ENCODE measurements around the gene NMT1.

DNA sequence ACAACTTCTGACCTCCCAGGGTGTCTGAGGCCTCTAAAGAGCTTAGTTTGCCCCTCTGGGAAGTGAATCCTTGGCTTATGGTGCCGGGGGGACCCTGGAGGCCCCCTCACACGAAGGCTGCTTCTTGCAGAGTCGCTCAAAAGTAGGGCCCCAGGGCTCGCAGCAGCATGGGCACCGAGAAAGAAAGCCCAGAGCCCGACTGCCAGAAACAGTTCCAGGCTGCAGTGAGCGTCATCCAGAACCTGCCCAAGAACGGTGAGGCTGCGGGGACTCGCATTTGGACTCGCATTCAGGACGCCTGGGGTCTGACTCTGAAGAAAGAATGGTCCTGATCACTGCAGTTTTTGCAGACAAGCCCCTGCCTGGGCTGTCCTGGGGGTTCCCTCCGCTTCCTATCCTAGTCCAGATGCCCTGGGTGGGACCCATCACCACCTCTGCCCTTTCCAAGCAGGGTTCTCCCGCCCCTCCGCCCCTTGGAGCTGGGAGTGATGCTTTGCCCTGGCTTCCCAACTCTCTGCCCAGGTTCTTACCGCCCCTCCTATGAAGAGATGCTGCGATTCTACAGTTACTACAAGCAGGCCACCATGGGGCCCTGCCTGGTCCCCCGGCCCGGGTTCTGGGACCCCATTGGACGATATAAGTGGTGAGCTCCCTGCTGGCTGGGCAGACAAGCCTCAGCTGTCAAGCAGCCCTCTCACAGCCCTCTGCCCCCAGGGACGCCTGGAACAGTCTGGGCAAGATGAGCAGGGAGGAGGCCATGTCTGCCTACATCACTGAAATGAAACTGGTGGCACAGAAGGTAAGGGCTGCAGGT, 75.1 kb downstream of the NMT1 start:
- TF ChIP-seq, protein P1, sequence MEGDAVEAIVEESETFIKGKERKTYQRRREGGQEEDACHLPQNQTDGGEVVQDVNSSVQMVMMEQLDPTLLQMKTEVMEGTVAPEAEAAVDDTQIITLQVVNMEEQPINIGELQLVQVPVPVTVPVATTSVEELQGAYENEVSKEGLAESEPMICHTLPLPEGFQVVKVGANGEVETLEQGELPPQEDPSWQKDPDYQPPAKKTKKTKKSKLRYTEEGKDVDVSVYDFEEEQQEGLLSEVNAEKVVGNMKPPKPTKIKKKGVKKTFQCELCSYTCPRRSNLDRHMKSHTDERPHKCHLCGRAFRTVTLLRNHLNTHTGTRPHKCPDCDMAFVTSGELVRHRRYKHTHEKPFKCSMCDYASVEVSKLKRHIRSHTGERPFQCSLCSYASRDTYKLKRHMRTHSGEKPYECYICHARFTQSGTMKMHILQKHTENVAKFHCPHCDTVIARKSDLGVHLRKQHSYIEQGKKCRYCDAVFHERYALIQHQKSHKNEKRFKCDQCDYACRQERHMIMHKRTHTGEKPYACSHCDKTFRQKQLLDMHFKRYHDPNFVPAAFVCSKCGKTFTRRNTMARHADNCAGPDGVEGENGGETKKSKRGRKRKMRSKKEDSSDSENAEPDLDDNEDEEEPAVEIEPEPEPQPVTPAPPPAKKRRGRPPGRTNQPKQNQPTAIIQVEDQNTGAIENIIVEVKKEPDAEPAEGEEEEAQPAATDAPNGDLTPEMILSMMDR (IDR thresholded peaks at IDR 0.05; ENCODE audit: low read depth, low read length, poor library complexity, severe bottlenecking): no peak
- no peak for TF ChIP-seq EZH2phosphoT487 (IDR thresholded peaks at IDR 0.05; ENCODE audit: borderline replicate concordance, low read length)

All from DOHH2 (cell line).